GM12878 (cell line): ENCODE data around the gene NR3C1. TPM values are rescaled to one million over a fixed set of nuclear protein-coding genes. Genes with fewer than 3 reads are reported as not detected.

ENCODE experiments used
- ATF7 ChIP-seq: fragments of 450-650 bp; IDR thresholded peaks from 2 replicates; pipeline ENCODE4 v1.6.1; 2016; ENCODE audit warnings: low read depth, mild to moderate bottlenecking
- BCL11A ChIP-seq: IDR thresholded peaks from 2 replicates; pipeline ENCODE4 v1.6.1; 2011; ENCODE audit warnings: low read depth, low read length
- CBFB ChIP-seq: IDR thresholded peaks from 2 replicates; pipeline ENCODE4 v1.6.1; 2016; ENCODE audit warnings: antibody characterized with exemption, low read depth
- CREM ChIP-seq: IDR thresholded peaks from 2 replicates; pipeline ENCODE4 v1.6.1; 2014; ENCODE audit warnings: antibody characterized with exemption, low read depth
- ETV6 ChIP-seq, 2 experiments: fragments of 450-650 bp in 1 of 2; IDR thresholded peaks in 1 of 2; conservative IDR thresholded peaks in 1 of 2; 2 replicates each; pipeline ENCODE4 v1.6.1; 2014; ENCODE audit warnings: antibody characterized with exemption in 1 of 2, borderline replicate concordance in 1 of 2, low read depth in 1 of 2, mild to moderate bottlenecking in 1 of 2, moderate library complexity in 1 of 2
- EZH2 ChIP-seq: IDR thresholded peaks from 2 replicates; pipeline ENCODE4 v1.6.1; 2012; ENCODE audit warnings: low read depth, mild to moderate bottlenecking, control low read depth, inconsistent platforms, low read length, borderline replicate concordance; ENCODE audit not compliant: control insufficient read depth
- GABPA ChIP-seq: IDR thresholded peaks from 2 replicates; pipeline ENCODE4 v1.6.1; 2014; ENCODE audit warnings: antibody characterized with exemption, low read depth, mild to moderate bottlenecking, inconsistent platforms
- KDM1A ChIP-seq: fragments of 200-600 bp; sonication (generic); IDR thresholded peaks from 2 replicates; pipeline ENCODE4 v1.6.1; 2016; ENCODE audit warnings: borderline replicate concordance
- MEF2A ChIP-seq: IDR thresholded peaks from 2 replicates; pipeline ENCODE4 v1.6.1; 2011; ENCODE audit warnings: low read depth, mild to moderate bottlenecking, low read length, moderate library complexity; ENCODE audit not compliant: insufficient read depth
- NBN ChIP-seq: fragments of 450-650 bp; IDR thresholded peaks from 2 replicates; pipeline ENCODE4 v1.6.1; 2016
- NFIC ChIP-seq: IDR thresholded peaks from 2 replicates; pipeline ENCODE4 v1.6.1; 2012; ENCODE audit warnings: low read depth, mild to moderate bottlenecking, inconsistent platforms, low read length, moderate library complexity
- NFXL1 ChIP-seq: fragments of 450-650 bp; IDR thresholded peaks from 2 replicates; pipeline ENCODE4 v1.6.1; 2017; ENCODE audit warnings: antibody characterized with exemption, mild to moderate bottlenecking, borderline replicate concordance
- NR2F1 ChIP-seq: fragments of 450-650 bp; conservative IDR thresholded peaks from 2 replicates; pipeline ENCODE4 v1.6.1; 2017; ENCODE audit warnings: mild to moderate bottlenecking
- POU2F2 ChIP-seq: IDR thresholded peaks from 3 replicates; pipeline ENCODE4 v1.6.1; 2011; ENCODE audit warnings: low read depth, mild to moderate bottlenecking, low read length, borderline replicate concordance
- RELA ChIP-seq: fragments of 450-650 bp; IDR thresholded peaks from 2 replicates; pipeline ENCODE4 v1.8.0; 2014; ENCODE audit warnings: borderline replicate concordance; ENCODE audit not compliant: partially characterized antibody
- SIX5 ChIP-seq: IDR thresholded peaks from 2 replicates; pipeline ENCODE4 v1.6.1; 2011; ENCODE audit warnings: mild to moderate bottlenecking, low read depth, low read length, moderate library complexity; ENCODE audit not compliant: severe bottlenecking
- SMAD1 ChIP-seq: fragments of 450-650 bp; IDR thresholded peaks from 2 replicates; pipeline ENCODE4 v1.6.1; 2018; ENCODE audit warnings: mild to moderate bottlenecking, low read depth; ENCODE audit not compliant: partially characterized antibody
- SREBF1 ChIP-seq: IDR thresholded peaks from 2 replicates; pipeline ENCODE4 v1.6.1; 2012; ENCODE audit warnings: mild to moderate bottlenecking, low read length
- SUPT20H ChIP-seq: IDR thresholded peaks from 2 replicates; pipeline ENCODE4 v1.6.1; 2011; ENCODE audit warnings: low read depth, mild to moderate bottlenecking, low read length, moderate library complexity, borderline replicate concordance; ENCODE audit not compliant: control insufficient read depth
- TARDBP ChIP-seq: IDR thresholded peaks from 2 replicates; pipeline ENCODE4 v1.6.1; 2016; ENCODE audit warnings: borderline replicate concordance
- TBL1XR1 ChIP-seq: IDR thresholded peaks from 2 replicates; pipeline ENCODE4 v1.6.1; 2012; ENCODE audit warnings: low read depth, low read length, improper control_type of control experiment
- polyA plus RNA-seq, 11 experiments: library from polyadenylated mRNA; depleted of rRNA in 4 of 11; unstranded in 6 of 11; stranded (reverse) in 5 of 11; fragments of >200 nt; fragmentation: Nextera tagmentation in 4 of 11; fragmentation: Illumina TruSeq in 1 of 11; extraction: Ambion mirVana in 4 of 11; extraction: Trizol in 1 of 11; gene quantifications; 1 replicate in 1 of 11; 2 replicates in 10 of 11; pipeline versions ENCODE4 v1.2.1 to v1.2.3, GENCODE V29; 2011 to 2016; ENCODE audit warnings: inconsistent platforms in 2 of 11, missing spikeins in 2 of 11, low read depth in 1 of 11
- total RNA-seq, 4 experiments: library from RNA; depleted of rRNA in 3 of 4; stranded (reverse); fragments of >200 nt in 3 of 4; fragmentation: Illumina TruSeq in 1 of 4; extraction: Trizol in 1 of 4; gene quantifications; 2 replicates each; pipeline versions ENCODE4 v1.2.1 to v1.2.3, GENCODE V29; 2013 to 2021
- TF ChIP-seq, protein P1 (sequence below): fragments of 450-650 bp; IDR thresholded peaks from 2 replicates; pipeline ENCODE4 v1.6.1; 2017; ENCODE audit warnings: mild to moderate bottlenecking, moderate library complexity
- TF ChIP-seq, protein P2 (sequence below): IDR thresholded peaks from 2 replicates; pipeline ENCODE4 v1.6.1; 2011; ENCODE audit warnings: borderline replicate concordance, low read depth, mild to moderate bottlenecking, moderate library complexity, low read length; ENCODE audit not compliant: insufficient read depth, poor library complexity, severe bottlenecking
- TF ChIP-seq, protein P3 (sequence below): fragments of 450-650 bp; IDR thresholded peaks from 2 replicates; pipeline ENCODE4 v1.6.1; 2017; ENCODE audit warnings: borderline replicate concordance
- TF ChIP-seq, protein P4 (sequence below): IDR thresholded peaks from 2 replicates; pipeline ENCODE4 v1.6.1; 2012; ENCODE audit warnings: low read depth, low read length, improper control_type of control experiment

Gene NR3C1
- total and polyA plus RNA-seq, 10 of the 15 experiments (the other 5 are each of a cell fraction or from before 2014, with no cell fraction given): 49.7 to 141 (median 109) TPM

DNA sequence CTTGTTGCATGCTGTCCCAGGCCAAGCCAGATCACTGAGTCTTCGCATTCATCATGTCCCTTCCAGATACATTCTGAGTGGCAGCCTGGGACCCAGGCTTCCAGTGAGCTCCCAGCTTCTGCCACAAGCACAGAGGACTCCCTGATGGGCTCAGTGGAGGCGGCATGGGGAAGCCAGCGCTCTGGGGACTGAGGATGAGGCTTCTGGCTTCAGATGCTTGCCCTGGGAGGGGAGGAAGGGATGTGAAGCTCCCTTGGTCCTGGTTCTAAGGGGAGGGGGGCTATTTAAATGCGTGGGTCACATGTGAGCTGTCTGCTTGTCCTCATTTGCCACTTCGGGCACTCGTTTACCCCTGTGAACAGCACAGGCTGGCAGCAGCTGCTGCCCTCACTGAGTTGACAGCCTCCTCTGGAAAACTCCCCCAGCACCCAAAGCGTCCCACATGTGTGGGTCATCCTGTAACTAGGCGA, 174.0 kb downstream of the NR3C1 start (continued):
- TF ChIP-seq, protein P1, sequence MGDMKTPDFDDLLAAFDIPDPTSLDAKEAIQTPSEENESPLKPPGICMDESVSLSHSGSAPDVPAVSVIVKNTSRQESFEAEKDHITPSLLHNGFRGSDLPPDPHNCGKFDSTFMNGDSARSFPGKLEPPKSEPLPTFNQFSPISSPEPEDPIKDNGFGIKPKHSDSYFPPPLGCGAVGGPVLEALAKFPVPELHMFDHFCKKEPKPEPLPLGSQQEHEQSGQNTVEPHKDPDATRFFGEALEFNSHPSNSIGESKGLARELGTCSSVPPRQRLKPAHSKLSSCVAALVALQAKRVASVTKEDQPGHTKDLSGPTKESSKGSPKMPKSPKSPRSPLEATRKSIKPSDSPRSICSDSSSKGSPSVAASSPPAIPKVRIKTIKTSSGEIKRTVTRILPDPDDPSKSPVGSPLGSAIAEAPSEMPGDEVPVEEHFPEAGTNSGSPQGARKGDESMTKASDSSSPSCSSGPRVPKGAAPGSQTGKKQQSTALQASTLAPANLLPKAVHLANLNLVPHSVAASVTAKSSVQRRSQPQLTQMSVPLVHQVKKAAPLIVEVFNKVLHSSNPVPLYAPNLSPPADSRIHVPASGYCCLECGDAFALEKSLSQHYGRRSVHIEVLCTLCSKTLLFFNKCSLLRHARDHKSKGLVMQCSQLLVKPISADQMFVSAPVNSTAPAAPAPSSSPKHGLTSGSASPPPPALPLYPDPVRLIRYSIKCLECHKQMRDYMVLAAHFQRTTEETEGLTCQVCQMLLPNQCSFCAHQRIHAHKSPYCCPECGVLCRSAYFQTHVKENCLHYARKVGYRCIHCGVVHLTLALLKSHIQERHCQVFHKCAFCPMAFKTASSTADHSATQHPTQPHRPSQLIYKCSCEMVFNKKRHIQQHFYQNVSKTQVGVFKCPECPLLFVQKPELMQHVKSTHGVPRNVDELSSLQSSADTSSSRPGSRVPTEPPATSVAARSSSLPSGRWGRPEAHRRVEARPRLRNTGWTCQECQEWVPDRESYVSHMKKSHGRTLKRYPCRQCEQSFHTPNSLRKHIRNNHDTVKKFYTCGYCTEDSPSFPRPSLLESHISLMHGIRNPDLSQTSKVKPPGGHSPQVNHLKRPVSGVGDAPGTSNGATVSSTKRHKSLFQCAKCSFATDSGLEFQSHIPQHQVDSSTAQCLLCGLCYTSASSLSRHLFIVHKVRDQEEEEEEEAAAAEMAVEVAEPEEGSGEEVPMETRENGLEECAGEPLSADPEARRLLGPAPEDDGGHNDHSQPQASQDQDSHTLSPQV: no peak
- TF ChIP-seq RELA (no peak), EZH2 (no peak), SMAD1 (no peak), KDM1A (no peak), CBFB (no peak), TBL1XR1 (no peak), NFXL1 (no peak), ETV6 (conservative IDR thresholded peaks at IDR 0.05 in 1 of 2, IDR thresholded peaks at IDR 0.05 in 1 of 2; ENCODE audit: borderline replicate concordance in 1 of 2, low read depth in 1 of 2) (no peak), MEF2A (no peak), POU2F2 (no peak; the same call in 2 of the 3 replicates), GABPA (no peak), TARDBP (no peak), NR2F1 (no peak), NBN (no peak), CREM (no peak), BCL11A (no peak), SIX5 (no peak), SREBF1 (no peak), SUPT20H (no peak), NFIC (no peak), ATF7 (no peak)
- TF ChIP-seq, protein P2, sequence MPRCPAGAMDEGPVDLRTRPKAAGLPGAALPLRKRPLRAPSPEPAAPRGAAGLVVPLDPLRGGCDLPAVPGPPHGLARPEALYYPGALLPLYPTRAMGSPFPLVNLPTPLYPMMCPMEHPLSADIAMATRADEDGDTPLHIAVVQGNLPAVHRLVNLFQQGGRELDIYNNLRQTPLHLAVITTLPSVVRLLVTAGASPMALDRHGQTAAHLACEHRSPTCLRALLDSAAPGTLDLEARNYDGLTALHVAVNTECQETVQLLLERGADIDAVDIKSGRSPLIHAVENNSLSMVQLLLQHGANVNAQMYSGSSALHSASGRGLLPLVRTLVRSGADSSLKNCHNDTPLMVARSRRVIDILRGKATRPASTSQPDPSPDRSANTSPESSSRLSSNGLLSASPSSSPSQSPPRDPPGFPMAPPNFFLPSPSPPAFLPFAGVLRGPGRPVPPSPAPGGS: no peak
- TF ChIP-seq, protein P3, sequence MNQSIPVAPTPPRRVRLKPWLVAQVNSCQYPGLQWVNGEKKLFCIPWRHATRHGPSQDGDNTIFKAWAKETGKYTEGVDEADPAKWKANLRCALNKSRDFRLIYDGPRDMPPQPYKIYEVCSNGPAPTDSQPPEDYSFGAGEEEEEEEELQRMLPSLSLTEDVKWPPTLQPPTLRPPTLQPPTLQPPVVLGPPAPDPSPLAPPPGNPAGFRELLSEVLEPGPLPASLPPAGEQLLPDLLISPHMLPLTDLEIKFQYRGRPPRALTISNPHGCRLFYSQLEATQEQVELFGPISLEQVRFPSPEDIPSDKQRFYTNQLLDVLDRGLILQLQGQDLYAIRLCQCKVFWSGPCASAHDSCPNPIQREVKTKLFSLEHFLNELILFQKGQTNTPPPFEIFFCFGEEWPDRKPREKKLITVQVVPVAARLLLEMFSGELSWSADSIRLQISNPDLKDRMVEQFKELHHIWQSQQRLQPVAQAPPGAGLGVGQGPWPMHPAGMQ: no peak
- TF ChIP-seq, protein P4, sequence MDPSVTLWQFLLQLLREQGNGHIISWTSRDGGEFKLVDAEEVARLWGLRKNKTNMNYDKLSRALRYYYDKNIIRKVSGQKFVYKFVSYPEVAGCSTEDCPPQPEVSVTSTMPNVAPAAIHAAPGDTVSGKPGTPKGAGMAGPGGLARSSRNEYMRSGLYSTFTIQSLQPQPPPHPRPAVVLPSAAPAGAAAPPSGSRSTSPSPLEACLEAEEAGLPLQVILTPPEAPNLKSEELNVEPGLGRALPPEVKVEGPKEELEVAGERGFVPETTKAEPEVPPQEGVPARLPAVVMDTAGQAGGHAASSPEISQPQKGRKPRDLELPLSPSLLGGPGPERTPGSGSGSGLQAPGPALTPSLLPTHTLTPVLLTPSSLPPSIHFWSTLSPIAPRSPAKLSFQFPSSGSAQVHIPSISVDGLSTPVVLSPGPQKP: no peak
